Stimulated activated CD4-positive, alpha-beta T cell treated with anti-CD3 and anti-CD28 coated beads, TNF-alpha, amount 100 ng/mL, for 24 hours (primary cell): ENCODE data around the gene TTC17.
"Not testable (repeated sequence)": the region's sequence is repeated elsewhere in the genome, so short reads cannot be mapped to it uniquely, and the experiment has no call there.

Source experiments
- DNase-seq, 3 experiments: peaks; one replicate each; pipeline ENCODE4 v3.0.0-alpha.2; 2020; ENCODE audit warnings: low read depth in 3 of 3

Gene TTC17, protein sequence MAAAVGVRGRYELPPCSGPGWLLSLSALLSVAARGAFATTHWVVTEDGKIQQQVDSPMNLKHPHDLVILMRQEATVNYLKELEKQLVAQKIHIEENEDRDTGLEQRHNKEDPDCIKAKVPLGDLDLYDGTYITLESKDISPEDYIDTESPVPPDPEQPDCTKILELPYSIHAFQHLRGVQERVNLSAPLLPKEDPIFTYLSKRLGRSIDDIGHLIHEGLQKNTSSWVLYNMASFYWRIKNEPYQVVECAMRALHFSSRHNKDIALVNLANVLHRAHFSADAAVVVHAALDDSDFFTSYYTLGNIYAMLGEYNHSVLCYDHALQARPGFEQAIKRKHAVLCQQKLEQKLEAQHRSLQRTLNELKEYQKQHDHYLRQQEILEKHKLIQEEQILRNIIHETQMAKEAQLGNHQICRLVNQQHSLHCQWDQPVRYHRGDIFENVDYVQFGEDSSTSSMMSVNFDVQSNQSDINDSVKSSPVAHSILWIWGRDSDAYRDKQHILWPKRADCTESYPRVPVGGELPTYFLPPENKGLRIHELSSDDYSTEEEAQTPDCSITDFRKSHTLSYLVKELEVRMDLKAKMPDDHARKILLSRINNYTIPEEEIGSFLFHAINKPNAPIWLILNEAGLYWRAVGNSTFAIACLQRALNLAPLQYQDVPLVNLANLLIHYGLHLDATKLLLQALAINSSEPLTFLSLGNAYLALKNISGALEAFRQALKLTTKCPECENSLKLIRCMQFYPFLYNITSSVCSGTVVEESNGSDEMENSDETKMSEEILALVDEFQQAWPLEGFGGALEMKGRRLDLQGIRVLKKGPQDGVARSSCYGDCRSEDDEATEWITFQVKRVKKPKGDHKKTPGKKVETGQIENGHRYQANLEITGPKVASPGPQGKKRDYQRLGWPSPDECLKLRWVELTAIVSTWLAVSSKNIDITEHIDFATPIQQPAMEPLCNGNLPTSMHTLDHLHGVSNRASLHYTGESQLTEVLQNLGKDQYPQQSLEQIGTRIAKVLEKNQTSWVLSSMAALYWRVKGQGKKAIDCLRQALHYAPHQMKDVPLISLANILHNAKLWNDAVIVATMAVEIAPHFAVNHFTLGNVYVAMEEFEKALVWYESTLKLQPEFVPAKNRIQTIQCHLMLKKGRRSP

DNA sequence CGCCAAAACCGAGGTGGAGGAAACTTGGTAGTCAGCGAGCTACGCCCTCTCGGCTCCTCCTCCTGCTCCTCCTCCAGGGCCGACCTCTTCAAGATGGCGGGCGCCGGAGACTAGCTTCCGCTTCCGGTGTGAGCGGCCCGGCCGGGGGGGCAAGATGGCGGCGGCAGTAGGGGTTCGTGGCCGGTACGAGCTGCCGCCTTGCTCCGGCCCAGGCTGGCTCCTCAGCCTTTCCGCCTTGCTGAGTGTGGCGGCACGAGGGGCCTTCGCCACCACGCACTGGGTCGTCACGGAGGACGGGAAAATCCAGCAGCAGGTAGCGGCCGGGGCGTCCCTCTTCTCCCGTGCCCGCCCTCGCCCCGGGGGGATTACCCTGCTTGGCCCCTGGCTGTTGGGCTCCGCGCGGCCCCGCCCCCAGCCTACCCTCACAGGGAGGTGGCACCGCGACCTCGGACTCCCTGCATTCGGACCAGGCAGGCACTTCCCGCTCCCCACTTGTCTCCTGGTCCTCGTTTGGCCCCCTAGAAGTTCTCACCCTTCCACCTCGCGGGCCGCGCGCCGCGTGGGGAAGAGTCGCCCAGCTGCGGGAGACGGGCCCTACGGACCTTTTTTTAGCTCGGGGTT lies at the start of gene TTC17:
TTC17 (plus strand) TSS at position 120 of the 621 bp plus-strand sequence; CDS start at position 155, 35 bp downstream.
- DNase-seq = peak; percentile 87 to 92 (median 88)

DNA sequence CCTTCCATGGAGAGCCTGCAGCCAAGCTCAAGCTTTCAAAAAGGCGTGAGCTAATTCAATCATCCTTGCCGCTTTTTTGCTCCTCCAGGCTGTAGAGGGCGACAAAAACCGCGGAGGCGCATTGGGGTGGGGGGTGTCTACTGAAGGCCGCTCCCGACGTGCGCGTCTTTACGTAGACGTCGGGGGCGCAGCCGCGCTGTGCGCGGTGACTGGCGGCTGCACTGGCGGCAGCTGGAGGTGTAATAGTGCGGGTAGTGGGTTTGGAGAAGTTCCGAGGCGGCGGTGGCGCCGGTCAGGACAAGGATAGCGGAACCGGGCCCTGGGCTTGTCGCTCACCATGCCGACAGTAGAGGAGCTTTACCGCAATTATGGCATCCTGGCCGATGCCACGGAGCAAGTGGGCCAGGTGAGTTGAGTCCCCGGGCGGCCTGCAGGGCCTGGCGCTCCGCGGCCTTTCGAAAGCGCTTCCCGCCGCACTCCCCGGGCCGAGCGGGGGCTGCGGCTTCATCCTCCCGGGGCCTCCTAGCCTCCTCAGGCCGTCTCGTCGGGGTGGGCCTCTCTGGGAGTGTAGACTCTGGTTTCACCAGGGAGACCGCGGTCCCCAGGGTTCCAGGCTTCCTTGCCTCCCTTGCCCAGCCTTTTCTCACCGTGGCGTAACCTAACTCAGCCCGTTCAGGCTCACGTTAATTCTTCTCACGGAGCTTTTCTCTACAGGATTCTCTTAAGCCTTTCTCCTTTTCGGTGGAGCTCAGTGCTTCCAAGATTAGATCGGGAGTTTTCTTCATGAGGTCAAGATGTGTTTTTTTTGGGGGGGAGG lies 46.7 kb upstream of the TTC17 start, which contains the start of gene API5:
API5 (plus strand) TSS at position 206 of the 817 bp plus-strand sequence; CDS start at position 338, 132 bp downstream.
- peak; percentile 85 to 92 (median 91) for DNase-seq

DNA sequence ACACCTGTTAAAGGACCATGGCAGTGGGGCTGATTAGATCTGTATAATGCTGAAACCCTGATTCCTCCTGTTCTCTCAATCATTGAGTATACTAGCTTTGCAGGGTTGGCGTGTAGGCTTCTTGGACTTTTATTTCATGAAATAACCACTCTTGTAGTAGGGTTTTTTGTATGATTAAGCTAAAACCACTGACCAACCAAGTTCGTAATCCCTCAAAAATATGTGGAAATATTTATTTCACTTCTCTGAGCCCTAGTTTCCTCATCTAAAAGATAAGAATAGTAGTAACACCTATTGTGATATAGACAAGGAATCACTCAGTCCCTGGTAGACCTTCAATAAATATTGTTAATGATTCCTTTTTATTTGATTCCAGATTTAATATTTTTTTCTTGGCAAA lies 42.8 kb upstream of the TTC17 start:
- no peak for DNase-seq

DNA sequence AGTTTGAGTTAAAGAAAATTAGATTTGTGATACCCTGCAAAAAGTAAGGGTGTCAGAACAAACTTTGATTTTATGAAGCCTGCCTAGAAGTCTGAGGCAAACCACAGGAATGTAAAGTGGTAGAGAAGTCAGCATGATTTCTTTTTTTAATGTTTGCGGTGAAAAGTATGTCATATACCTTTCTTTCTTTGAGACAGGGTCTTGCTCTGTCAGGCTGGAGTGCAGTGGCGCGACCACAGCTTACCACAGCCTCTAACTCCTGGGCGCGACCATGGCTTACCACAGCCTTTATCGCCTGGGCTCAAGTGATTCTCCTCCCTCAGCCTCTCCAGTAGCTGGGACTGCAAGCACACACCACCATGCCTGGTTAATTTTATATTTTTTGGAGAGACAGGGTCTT lies 42.3 kb upstream of the TTC17 start:
- DNase-seq = no peak

DNA sequence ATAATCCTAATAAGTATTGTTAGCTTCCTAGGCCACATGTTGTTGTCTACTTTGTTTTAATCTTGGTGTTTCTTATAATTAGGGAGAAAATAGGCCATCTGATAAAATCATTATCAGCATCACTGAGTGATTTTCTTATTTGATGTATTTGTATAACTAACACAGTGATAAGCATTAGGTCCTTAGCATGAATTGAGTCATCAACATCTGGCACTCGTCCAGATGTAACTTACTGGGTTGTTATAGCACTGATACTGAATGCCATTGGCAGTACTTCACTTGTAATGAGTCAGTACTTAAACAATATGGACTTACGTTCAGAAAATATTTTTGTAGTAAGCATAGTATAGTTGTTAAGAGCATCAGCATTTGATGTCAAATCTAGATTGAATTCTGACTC lies 30.7 kb upstream of the TTC17 start:
- no peak for DNase-seq

DNA sequence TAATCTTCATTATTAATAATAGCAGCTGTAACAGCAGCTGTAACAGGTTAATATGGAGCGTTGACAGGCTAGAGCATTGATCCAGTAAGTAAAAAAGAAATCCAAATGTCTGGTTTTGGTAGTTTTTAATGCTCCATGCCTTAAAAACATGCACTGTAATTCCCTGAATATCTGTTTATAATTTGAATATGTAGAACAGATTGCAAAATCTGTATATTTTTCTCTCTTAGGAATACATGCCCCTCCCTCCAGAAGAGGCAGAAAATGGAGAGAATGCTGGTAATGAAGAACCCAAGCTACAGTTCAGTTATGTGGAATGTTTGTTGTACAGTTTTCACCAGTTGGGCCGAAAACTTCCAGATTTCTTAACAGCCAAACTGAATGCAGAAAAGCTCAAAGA lies 30.2 kb upstream of the TTC17 start:
- no peak for DNase-seq

DNA sequence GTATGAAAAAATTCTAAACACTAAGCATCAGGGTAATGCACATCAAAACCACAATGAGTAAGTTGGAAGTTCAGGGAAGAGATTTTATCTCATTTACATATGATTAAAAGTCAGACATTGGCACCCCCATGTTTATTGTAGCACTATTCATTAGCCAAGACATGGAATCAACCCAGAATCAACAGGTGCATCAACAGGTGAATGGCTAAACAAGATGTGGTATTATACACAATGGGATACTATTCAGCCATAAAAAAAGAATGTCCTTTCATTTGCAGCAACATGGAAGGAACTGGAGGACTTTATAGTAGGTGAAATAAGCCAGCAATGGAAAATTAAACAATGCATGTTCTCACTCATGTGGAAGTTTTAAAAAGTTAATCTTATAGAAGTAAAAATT lies 17.6 kb upstream of the TTC17 start:
- DNase-seq = no peak

DNA sequence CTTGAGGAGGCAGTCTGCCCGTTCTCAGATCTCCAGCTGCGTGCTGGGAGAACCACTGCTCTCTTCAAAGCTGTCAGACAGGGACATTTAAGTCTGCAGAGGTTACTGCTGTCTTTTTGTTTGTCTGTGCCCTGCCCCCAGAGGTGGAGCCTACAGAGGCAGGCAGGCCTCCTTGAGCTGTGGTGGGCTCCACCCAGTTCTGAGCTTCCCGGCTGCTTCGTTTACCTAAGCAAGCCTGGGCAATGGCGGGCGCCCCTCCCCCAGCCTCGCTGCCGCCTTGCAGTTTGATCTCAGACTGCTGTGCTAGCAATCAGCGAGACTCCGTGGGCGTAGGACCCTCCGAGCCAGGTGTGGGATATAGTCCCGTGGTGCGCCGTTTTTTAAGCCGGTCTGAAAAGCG lies 7.3 kb upstream of the TTC17 start:
- DNase-seq = not testable (repeated sequence)

DNA sequence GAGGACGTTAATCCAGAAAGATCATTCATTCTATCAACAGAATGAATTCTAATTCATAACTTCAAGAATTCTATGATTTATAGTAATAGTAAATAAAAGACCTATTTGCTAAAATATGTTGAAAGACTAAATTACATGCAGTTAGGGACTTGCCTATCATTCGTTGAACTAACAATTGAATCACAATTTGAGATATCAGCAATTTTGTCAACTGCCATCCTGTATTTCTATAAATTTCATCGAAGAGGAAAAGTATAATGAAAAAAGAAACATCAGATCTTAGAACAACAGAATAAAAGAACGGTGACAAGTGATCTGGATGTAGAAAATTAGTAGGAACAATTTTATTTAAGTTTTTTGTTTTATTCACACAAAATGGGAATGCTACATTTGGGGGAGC lies 4.4 kb upstream of the TTC17 start:
- no peak for DNase-seq

DNA sequence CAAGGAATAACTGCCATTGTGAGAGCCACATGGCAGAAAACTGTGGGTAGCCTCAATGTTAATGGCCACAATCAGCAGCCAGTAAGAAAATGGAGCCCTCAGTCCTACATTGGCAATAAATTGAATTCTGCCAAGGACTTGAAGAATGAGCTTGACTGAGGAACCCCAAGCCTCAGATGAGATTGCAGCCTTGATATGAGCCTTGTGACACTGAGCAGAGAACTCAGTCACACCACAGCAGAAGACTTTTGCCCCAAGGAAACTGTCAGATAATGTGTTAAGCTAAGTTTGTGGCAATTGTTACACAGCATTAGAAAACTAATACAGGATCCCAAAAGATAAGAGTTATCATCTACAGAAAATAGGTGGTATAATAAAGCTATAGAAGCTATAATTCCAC lies 2.4 kb upstream of the TTC17 start:
- no peak for DNase-seq

DNA sequence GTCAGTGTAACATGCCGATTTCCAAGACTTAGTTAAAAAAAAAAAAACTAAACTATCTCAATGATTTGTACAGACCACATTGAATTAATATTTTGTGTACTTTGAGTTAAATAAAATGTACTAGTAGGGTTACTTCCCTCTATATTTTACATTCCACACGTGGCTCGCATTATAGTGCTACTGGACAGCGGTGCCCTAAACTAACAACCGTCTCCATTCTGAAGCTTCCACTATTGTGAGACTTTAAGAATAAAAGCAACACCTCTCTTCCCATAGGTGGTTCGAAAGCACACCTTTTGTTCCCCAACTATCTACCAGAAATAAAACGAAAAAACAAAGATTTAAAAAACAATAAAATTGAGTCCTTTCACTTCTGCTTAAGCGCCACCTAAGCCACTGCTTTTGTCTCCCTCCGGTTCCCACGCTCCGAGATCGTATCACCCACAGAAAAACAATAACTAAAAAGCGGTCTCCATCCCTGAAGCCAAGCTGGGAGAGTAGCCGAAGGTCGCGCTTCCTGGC lies 380 bp upstream of the TTC17 start:
- no peak for DNase-seq

DNA sequence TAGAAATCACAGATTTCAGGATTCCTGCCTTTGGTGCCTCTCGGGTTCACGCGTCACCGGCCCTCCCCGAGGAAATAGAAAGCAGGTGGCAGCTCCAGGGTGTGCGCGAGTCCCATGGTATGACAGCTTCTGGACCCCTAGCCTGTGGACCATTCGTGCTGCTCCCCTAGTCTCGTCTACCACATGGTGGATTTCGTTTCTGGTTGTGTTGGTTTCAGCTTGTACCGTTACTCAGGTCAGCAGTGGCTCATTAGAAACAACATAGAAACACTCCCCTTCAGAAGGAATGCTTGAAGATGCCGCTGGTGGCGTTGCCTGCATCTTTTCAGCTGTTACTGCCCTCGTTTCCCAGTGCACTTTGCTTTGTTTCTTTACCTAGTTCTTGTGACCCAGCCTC lies 700 bp downstream of the TTC17 start:
- DNase-seq = peak in 1 of 3 experiments; percentile 3

DNA sequence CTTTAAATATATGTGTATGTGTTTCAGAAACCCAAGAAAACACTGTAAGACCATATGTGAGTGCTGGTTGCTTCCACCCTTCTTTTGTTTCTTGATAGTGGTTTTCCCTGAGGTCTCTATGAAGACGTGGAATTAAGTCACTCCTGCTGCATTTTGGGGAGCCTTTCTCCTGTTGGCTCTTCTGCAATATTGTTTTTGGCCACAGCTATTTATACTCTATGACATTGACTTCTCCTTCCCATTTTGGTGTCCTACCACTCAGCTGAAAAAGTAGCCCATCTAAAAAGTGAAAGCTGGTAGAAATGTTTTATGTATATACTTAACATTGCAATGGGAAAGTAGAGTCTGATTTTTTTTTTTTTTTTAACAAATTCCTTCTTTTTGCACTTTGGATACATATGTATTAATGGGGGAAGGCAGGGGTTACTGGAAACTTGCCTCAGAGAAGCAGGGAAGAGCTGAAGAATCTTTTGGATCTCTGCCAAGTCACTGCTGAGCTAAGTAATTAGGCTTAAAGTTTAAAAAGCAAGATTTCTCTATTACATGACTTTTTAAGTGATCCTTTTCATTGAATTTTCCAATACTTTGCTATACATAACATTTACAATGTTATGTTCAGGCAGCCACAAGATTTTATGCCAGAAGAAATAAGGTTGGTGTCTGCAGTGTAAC lies 1.8 kb downstream of the TTC17 start:
- DNase-seq = no peak

DNA sequence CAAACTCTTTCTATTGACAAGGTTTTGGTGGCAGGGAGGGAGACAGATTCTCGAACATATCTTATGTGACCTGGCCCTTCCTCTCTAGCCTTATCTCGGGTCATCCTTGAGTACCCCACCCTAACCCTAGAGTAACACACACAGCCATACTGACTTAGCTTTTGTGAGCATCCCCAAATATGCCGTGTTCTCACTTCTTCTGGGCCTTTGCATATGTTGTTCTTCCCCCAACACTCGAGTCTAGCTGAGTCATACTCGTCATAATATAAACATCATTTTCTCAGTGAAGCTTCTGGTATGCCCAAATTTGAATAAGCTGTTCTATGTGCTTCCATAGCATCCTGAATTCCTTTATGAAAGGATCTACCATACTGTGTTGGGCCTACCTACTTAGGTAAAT lies 8.0 kb downstream of the TTC17 start:
- no peak for DNase-seq

DNA sequence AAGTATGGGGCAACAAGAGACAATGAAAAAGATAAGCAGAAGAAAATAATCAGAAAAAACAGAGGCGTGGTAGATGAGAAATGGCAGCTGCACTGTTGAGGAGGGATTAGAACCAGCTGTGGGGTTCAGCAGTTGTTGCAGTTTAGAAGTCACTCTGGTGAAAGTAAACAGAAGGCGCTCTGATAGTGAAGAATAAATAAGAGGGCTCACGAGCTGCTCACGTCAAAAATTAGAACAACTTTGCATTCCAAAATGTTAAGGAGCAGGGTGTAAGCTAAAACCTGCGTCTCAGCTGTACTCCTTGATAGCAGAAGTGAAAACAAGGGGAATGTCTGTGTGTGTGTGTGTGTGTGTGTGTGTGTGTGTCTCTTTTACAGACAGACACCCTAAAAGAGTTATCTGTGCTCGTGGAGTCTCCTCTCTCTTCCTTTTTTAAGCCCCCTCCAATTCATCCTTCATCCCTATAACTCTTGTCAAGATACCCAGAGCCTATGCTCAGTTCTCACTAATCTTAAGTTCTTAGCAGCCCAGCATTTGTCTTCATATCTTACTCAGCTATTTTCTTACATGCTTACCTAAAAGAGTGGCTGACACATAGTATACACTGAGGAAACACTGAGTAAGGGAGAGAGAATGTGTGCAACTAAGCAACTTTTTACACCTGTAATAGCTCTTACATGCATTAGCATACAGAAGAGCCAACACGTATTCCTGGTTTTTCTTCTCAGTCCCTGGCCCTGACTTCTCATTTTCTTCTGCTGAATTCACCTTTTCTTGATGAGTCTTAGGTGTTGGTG lies 8.9 kb downstream of the TTC17 start:
- no peak for DNase-seq

DNA sequence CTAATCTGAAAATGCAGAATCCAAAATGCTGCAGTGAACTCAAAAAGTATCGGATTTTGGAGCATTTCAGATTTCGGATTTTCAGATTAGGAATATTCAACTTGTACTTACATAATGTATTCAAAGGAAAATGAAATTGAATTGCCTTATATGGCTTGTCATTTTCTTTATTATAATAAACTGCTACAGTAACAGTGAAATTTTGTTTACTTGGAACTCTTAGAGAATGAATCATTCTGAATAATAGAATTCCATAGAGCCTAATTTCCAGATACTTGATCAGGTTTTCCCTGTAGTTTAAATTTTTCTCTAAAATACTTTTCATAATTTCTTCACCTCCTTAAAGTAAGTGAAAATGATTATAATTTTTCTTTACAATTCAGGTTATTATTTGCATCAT lies 17.3 kb downstream of the TTC17 start:
- DNase-seq = no peak

DNA sequence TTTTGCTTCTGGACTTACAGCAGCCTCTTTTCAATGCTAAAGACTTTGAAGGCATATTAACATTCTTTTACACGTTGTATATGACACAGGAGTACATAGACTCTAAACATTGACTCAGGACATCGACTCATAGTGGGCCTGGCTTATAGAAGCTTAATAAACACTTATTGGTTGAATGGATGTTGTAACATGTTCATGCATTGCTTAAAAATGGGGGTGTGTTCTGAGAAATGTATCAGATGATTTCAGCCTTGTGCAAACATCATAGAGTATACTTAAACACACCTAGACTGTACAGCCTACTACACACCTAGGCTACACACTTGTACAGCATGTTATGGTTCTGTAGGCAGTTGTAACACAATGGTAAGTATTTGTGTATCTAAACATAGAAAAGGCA lies 17.9 kb downstream of the TTC17 start:
- no peak for DNase-seq

DNA sequence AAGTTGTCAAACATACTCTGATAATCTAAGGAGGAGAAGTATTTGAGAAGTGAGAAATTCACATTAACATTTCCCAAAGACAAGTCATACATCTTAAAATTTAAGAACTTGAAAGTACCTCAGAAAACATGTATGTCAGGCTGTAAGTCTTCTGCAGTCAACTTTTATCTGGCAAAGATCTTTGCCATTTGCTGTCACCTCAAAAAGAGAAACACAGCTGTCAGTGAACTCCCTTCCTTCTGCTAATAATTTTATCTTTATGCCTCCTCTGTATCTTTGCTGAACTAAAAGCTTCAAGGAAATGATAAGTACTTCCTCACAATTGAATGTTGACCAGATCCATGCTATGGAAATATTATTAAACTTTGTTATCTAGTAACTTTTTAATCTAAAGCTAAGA lies 18.7 kb downstream of the TTC17 start:
- no peak for DNase-seq

DNA sequence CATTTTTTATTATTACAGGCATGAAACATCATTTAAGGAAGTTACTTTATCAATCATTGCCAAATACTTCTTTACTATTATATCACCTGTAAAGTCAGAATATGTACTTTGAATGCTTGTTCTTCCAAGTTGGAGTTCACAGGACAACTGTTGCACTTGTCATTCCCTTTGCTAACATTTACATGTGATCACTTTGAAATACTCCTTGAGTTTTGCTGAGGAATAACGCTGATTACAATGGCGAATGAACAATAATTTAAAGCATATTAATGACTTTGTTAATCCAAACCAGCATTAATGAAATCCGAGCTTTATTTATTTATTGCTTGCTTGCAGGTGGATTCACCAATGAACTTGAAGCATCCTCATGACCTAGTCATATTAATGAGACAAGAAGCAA lies 20.2 kb downstream of the TTC17 start:
- no peak for DNase-seq
